Renal pelvis (tissue), 12 donors: ENCODE data around the gene VPS26C. TPM values are rescaled to one million over a fixed set of nuclear protein-coding genes. Genes with fewer than 3 reads are reported as not detected.
A peak's percentile ranks its signal among the peaks of the same experiment; 100 is the strongest.
"Not testable (repeated sequence)": the region's sequence is repeated elsewhere in the genome, so short reads cannot be mapped to it uniquely, and the experiment has no call there.

Source experiments
- DNase-seq: peaks from one replicate; pipeline ENCODE4 v3.0.0-alpha.2; 2013
- long read RNA-seq, 16 experiments: transcript quantifications; one replicate each; lab custom pipeline, GENCODE V29; 2026
- polyA plus RNA-seq, 3 donors: library from polyadenylated mRNA; unstranded; fragments of 120-200 nt; gene quantifications; one replicate each; pipeline ENCODE4 v1.2.1, GENCODE V29; 2013; ENCODE audit not compliant: insufficient read length in 3 of 3

The VPS26C gene
- polyA plus RNA-seq = 10 to 100 TPM; 36.7 to 51.1 (median 49.4) TPM
- long read RNA-seq, donor 1, partial matches to known transcripts = 0 of 7 reads
- long read RNA-seq, donor 1, other reads (novel, unspliced or antisense) = 0 of 7 reads
- long read RNA-seq, donor 2, transcript VPS26C-201 (8 exons, 3,256 nt) = major isoform, 7 of 13 reads
- long read RNA-seq, donor 2, partial matches to known transcripts = 0 of 13 reads
- long read RNA-seq, donor 2, other reads (novel, unspliced or antisense) = 0 of 13 reads
- long read RNA-seq, donor 3, transcript VPS26C-213 (2 exons, 959 nt) = major isoform, 5 of 13 reads
- long read RNA-seq, donor 3, transcript VPS26C-201 (8 exons, 3,256 nt) = major isoform, 5 of 13 reads
- long read RNA-seq, donor 3, partial matches to known transcripts = 0 of 13 reads
- long read RNA-seq, donor 3, other reads (novel, unspliced or antisense) = 0 of 13 reads
- long read RNA-seq, donor 4, transcript VPS26C-201 (8 exons, 3,256 nt) = major isoform, 10 of 13 reads
- long read RNA-seq, donor 4, partial matches to known transcripts = 0 of 13 reads
- long read RNA-seq, donor 4, other reads (novel, unspliced or antisense) = 0 of 13 reads
- long read RNA-seq, donor 5, partial matches to known transcripts = 0 of 5 reads
- long read RNA-seq, donor 5, other reads (novel, unspliced or antisense) = 0 of 5 reads
- long read RNA-seq, donor 6, partial matches to known transcripts = 0 of 6 reads
- long read RNA-seq, donor 6, other reads (novel, unspliced or antisense) = 0 of 6 reads
- long read RNA-seq, donor 7, partial matches to known transcripts = 0 of 10 reads
- long read RNA-seq, donor 7, other reads (novel, unspliced or antisense) = 0 of 10 reads
- long read RNA-seq, donor 8, partial matches to known transcripts = 0 of 7 reads
- long read RNA-seq, donor 8, other reads (novel, unspliced or antisense) = 0 of 7 reads
- long read RNA-seq, donor 9, transcript VPS26C-201 (8 exons, 3,256 nt) = major isoform, 7 of 28 reads
- long read RNA-seq, donor 9, partial matches to known transcripts = 15 of 28 reads
- long read RNA-seq, donor 9, other reads (novel, unspliced or antisense) = 0 of 28 reads
- long read RNA-seq, donor 10, transcript VPS26C-201 (8 exons, 3,256 nt) = major isoform, 5 of 12 reads
- long read RNA-seq, donor 10, partial matches to known transcripts = 0 of 12 reads
- long read RNA-seq, donor 10, other reads (novel, unspliced or antisense) = 0 of 12 reads
- long read RNA-seq, donor 11, transcript VPS26C-201 (8 exons, 3,256 nt) = major isoform, 8 of 13 reads
- long read RNA-seq, donor 11, partial matches to known transcripts = 0 of 13 reads
- long read RNA-seq, donor 11, other reads (novel, unspliced or antisense) = 0 of 13 reads
- long read RNA-seq, donor 12, transcript VPS26C-201 (8 exons, 3,256 nt) = major isoform, 10 of 16 reads
- long read RNA-seq, donor 12, partial matches to known transcripts = 0 of 16 reads
- long read RNA-seq, donor 12, other reads (novel, unspliced or antisense) = 0 of 16 reads
- long read RNA-seq, donor 13, transcript VPS26C-201 (8 exons, 3,256 nt) = major isoform, 5 of 12 reads
- long read RNA-seq, donor 13, partial matches to known transcripts = 0 of 12 reads
- long read RNA-seq, donor 13, other reads (novel, unspliced or antisense) = 0 of 12 reads
- long read RNA-seq, donor 14, transcript VPS26C-213 (2 exons, 959 nt) = major isoform, 5 of 17 reads
- long read RNA-seq, donor 14, partial matches to known transcripts = 0 of 17 reads
- long read RNA-seq, donor 14, other reads (novel, unspliced or antisense) = 5 of 17 reads
- long read RNA-seq, donor 15, transcript VPS26C-201 (8 exons, 3,256 nt) = major isoform, 9 of 23 reads
- long read RNA-seq, donor 15, transcript VPS26C-213 (2 exons, 959 nt) = minor isoform, 6 of 23 reads
- long read RNA-seq, donor 15, partial matches to known transcripts = 0 of 23 reads
- long read RNA-seq, donor 15, other reads (novel, unspliced or antisense) = 5 of 23 reads
- long read RNA-seq, donor 16, transcript VPS26C-201 (8 exons, 3,256 nt) = major isoform, 6 of 12 reads
- long read RNA-seq, donor 16, partial matches to known transcripts = 0 of 12 reads
- long read RNA-seq, donor 16, other reads (novel, unspliced or antisense) = 0 of 12 reads

DNA sequence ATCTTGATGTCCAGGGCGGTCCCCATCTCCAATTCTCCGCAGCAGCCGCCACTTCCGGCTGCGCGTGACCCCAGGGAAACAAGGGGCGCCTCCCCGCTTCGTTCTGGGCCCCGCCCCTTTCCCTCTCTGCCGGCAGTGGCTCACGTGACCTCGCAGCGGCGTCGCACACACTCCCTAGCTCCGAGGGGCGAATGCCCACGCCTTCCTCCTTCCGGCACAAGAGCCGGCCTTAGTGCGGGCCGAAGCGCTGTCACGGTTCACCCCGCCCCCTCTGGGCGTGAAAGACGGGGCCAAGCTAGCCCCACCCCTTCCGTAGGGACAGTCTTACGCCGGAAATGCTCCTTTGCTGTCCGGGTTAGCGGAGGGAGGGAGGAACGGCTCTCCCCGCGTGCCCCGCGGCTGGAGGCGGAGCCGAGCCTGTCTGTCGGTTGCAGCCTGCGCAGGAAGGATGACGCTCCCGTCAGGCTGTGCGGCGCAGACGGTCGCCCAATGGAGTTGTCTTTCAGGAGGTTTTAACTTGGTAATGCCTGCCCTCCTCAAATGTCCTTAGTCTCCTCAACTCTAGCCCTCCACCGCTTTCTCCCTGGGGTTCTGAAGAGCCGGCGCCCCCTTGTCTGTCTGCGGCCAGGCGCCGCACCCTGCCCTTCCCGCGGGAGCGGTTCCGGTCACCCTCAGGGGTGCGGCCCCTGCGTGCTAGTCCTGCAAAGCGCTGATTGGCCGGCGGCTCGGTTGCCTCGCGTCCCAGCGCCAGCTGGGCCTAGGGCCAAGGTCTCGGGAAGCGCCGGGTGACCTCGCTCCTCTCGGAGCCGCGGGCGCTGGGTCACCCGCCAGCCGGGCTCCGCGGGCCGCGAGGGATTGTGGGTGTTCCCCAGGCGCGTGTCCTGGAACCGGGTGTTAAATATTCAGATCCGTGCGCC, at the start of gene VPS26C:
TSS of gene VPS26C (minus strand) at position 66 of the 917 bp plus-strand sequence. CDS start at position 26, 40 bp downstream.
- peak; percentile 99 for DNase-seq

DNA sequence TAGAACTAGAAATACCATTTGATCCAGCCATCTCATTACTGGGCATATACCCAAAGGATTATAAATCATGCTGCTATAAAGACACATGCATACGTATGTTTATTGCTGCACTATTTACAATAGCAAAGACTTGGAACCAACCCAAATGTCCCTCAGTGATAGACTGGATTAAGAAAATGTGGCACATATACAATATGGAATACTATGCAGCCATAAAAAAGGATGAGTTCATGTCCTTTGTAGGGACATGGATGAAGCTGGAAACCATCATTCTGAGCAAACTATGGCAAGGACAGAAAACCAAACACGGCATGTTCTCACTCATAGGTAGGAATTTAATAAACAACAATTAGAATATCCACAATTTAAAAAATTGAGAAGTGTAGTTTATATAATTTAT, 48.9 kb upstream of the VPS26C start:
- not testable (repeated sequence) for DNase-seq

DNA sequence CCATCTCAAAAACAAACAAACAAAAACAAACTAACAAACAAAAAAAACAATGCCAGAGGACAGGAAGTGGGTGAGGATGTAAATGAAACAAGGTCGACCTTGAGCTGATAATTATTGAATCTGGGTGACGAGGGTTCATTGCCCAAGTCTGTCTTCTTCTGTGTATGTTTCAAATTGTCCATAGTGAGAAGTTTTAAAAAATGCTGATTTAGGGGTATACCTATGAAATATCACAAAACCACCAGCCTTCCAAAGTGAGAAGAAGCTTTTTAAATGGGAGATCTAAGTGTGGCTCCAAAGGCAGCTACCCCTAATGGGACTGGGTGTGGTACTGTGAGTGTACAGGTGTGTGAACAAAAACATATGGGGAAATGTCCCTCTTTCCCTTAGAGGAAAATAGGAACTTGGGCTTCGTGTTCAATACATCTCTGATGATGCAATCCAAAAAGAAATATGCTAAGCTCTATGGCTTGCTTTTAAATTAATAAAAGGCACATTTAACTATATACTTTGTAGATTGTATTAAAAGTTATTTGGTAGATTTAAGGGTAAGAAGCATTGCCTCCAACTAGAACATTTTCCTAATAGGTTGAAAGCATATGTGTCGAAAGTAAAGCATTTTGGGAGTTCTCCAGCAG, 33.1 kb upstream of the VPS26C start:
- DNase-seq = no peak

DNA sequence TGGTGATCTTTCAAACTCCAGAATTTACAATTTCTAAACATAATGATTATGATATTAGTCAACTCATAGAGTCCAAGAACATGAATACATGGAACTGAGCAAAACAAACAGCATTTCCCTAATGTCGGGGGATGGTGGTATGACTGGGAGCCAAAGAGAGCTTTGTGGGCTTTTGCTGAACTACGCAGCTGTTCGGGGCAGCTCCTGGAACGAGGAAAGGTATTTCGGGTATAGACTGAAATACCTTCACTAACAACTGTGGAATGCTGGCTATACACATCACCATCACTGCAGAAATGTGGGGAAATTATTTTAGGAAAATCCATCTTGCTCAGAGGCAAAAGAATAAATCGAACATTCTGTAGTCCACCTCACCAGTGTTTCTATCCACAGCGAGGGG, 30.2 kb upstream of the VPS26C start:
- no peak for DNase-seq

DNA sequence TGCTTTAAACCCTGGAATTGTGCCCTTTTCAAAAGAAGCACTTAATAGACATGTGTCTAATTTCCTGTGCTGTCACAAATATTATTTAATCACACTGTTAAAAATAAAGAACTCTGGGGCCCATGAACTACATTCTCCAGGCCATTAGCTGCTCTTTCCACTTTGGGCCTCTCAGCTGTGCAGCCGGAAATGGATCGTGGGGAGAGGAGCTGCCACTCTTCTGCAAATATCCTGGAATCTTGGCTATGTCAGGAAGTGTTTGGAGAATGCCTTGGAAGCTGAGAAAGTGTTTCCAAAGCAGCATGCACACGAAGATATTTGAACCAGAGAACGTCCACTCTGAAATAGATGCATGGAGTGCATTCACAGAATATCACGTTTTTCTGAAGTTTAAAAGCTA, 27.5 kb upstream of the VPS26C start:
- peak; percentile 24 for DNase-seq

DNA sequence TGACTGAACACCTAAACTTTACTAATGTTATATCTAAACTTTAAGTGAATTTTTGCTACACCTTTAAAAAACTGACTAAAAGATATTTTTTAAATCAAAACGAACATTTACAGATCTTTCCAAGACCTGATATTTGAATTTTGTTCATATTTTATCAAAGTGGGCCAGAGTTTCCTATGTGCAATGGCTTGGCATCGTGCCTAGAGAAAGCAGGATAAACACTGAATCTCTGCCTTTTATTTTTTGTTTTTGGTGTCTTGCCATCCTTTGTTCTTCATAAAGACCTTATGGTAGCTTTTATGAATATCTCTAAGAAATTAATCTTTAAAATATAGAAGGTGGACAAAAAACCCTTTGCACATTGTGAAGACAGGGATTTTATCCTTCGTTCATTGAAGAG, 25.8 kb upstream of the VPS26C start:
- DNase-seq = no peak

DNA sequence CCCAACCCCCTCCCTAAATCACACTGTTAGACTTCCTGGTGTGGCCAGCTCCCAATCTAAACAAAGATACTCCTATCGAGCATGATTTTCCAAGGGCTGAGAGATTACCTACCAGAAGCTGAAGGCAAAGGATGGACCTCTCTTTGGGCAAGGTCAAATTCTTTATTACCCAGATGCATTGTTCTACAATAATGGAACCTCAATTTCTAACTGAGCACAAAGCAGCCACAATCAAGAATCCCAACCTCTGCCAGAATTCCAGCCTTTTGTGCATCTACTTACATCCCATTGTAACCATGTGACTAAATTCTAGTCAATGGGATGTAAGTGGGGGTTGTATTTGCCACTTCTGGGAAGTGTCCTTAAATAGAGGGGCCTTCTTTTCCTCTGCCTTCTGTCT, 24.9 kb upstream of the VPS26C start:
- no peak for DNase-seq

DNA sequence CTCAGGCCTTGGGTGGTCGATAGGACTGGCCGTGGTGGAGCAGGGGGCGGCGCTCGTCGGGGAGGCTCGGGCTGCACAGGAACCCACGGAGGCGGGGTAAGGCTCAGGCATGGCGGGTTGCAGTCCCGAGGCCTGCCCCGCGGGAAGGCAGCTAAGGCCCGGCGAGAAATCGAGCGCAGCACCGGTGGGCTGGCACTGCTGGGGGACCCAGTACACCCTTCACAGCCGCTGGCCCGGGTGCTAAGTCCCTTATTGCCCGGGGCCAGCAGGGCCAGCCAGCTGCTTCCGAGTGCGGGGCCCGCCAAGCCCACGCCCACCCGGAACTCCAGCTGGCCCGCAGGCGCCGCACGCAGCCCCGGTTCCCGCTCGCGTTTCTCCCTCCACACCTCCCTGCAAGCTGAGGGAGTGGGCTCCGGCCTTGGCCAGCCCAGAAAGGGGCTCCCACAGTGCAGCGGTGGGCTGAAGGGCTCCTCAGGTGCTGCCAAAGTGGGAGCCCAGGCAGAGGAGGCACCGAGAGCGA, 16.1 kb upstream of the VPS26C start:
- not testable (repeated sequence) for DNase-seq

DNA sequence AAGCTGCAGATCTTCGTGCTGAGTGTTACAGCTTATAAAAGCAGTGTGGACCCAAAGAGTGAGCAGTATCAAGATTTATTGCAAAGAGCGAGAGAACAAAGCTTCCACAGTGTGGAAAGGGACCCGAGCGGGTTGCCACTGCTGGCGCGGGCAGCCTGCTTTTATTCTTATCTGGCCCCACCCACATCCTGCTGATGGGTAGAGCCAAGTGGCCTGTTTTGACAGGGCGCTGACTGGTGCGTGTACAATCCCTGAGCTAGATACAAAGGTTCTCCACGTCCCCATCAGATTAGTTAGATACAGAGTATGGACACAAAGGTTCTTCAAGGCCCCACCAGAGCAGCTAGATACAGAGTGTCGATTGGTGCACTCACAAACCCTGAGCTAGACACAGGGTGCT, 15.5 kb upstream of the VPS26C start:
- DNase-seq = not testable (repeated sequence)

DNA sequence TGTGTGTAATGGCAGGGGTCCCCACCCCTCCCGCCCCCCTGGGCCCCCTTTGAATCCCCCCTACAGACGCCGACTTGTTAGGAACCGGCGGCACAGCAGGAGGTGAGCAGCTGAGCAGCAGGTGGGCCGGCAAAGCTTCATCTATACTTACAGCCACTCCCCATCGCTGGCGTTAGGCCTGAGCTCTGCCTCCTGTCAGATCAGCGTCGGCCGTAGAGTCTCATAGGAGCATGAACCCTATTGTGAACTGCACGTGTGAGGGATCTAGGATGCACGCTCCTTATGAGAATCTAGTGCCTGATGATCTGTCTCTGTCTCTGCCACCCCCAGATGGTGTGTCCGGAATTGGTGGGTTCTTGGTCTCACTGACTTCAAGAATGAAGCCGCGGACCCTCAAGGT, 14.9 kb upstream of the VPS26C start:
- no peak for DNase-seq

DNA sequence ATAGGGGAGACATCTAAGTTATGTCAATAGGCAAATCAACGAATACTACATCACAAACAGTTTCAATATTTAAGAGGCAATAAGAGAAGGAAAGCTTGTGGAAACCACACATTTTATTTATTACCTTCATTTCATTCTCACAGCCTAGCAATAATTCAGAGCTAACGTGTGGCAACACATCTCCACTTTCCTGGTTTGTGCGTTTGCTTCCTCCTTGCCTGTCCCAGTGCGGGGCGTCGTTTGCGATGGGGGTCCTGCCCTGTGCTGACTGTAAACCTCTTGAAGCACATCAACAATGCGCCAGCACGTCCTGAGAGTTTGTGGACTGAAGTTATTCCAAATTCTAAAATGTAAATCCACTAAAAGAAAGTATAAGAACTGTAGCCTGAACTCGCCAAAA, 14.4 kb upstream of the VPS26C start:
- DNase-seq = no peak

DNA sequence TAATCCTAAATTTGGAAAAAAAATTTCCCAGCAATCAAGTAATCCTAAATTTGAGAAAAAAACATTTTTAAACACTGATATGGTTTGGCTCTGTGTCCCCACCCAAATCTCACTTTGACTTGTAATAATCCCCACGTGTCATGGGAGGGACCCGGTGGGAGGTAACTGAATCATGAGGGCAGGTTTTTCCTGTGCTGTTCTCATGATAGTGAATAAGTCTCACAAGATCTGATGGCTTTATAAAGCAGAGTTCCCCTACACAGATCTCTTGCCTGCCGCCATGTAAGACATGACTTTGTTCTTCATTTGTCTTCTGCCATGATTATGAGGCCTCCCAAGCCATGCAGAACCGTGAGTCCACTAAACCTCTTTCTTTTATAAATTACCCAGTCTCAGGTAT, 12.1 kb upstream of the VPS26C start:
- DNase-seq = not testable (repeated sequence)

DNA sequence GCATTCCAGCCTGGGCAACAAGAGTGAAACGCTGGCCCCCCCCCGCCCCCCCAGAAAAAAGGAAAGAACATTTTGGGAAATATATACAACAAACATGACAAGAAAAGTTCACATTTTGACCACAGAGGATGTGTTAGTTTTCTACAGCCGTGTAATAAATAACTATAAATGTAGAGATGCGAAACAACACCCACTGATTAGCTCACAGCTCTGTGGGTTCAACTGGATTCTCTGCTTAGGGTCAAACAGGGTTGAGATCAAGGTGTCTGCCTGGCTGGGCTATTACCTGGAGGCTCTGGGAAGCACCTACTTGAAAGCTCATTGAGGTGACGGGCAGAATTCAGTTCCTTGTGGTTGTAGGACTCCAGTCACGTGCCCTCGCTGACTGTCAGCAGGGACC, 11.1 kb upstream of the VPS26C start:
- no peak for DNase-seq

DNA sequence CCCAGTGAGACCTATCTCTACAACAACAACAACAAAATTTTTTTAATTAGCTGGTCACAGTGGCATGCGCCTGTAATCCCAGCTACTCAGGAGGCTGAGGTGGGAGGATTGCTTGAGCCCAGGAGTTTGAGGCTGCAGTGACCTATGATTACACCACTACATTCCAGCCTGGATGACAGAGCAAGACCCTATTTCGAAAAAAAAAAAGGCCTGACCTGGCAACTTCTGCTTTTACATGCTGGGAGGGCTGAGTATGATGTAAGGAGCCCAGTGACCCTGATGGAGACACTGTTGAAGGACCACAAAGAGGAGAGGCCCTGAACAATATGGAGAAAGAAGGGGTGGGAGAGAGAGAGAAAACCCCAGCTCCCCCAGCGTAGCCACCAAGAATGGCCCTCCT, 9.2 kb upstream of the VPS26C start:
- DNase-seq = no peak

DNA sequence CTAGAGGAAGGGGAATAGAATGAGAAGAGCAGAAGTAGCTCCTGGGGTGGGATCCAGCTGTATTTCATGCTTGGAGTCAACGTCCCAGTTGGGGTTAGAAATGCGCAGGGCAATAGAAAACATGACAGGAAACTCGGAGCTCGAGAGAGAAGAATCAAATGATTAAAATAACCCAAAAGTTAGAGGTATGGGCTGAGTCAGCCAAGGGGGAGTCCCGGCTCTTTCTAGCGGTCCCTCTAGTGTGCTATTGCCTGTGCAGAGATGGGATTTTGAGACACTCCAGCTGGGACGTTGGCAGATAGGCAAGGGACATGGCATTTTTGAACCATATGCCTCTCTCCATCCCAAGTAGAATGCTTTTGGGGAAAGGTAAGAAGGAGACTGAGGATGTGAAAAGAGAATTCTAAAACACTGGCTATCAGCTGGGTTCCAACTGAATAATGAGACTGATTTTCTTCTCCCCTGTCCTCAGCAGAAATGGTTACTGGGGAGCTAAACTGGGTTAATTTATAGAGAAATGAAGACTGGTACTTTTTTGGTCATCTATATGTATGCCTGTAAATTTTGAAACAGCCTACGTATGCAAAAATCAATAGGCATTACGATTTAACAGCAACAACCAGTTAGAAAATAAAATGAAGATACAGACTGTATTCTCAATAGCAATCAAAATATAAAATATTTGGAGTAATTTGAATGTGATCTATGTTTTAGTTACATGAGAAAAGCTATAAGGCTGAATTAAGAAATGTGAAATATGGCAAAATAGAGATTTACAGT, 7.0 kb upstream of the VPS26C start:
- DNase-seq = no peak

DNA sequence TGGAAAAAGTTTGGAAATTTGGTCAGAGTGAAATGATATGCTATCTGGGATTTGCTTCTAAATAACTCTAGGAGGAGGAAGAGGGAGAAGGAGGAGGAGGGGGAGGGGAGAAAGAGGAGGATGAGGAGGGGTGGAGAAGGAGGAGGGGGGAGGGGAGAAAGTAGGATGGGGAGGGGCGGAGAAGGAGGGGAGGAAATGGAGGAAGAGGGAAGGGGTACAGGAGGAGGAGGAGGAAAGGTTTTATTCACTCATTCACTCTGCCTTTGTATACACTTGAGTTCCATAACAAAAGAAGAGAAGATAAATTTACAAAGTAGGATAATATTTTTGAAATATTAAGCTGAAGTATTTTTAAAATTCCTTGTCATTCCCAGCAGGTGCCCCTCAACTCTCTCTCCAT, 6.3 kb upstream of the VPS26C start:
- no peak for DNase-seq

DNA sequence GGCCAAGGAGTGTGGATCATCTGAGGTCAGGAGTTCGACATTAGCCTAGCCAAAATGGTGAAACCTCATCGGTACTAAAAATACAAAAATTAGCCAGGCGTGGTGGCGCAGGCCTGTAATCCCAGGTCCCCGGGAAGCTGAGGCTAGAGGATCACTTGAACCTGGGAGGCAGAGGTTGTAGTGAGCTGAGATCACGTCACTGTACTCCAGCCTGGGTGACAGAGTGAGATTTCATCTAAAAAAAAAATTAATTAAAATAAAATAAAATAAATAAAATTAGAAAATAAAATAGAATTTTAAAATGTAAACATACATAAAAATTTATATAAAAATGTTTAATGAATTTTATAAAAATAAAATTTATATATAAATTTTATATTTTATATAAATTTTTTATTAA, 5.8 kb upstream of the VPS26C start:
- no peak for DNase-seq
